ENCODE data around the gene CCL21. TPM values are rescaled to one million over a fixed set of nuclear protein-coding genes. Genes with fewer than 3 reads are reported as not detected.

The CCL21 gene
- total and polyA plus RNA-seq, 2 of the 8 experiments (the other 6 are each of a cell fraction or from before 2014, with no cell fraction given): not detected

DNA sequence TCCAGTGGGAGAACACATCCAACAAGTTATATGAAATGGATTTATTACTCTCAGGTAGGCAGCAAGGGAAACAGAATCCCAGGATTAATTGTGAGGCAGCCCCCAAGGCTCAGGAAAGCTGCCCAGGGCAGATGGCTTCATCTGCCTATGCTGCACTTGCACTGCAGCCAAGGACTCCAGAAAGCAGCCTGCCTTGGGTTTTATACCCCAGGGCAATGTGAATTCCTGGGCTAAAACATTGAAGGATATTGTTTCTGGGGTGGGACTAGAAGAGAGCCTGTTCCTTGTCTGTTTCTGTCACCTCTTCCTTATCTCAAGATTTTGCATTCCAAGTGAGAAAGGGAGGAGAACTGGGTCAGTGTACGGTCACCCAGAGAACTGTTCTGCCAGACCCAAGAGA, 38.6 kb downstream of the CCL21 start:
- no peak for DNase-seq (ENCODE audit: low read depth in 1 of 2, low spot score in 2 of 2)
- H3K36me3 ChIP-seq (ENCODE audit: control insufficient read depth in 2 of 4, insufficient read depth in 4 of 4, low read length in 3 of 4): peaks cover 0 to 5% (median 0%) of the 10 kb centered on the region in 4 experiments; a peak in 3 of 8 replicates
- ChIA-PET POLR2A (ENCODE audit: partially characterized antibody) (interaction anchor here (1.2 kb wide), 1 partner anchor 20 kb away, joined by 3 read pairs; the partner anchor contains the start of gene IL11RA), CTCF (ENCODE audit: partially characterized antibody) (interaction anchor here (1.5 to 5.5 kb wide), 2 partner anchors 14 to 32 kb away, joined by 4 to 27 read pairs; no protein-coding TSS in a partner anchor)
- H4K5ac ChIP-seq (ENCODE audit: insufficient read length, low read depth, low read length): no peak overlapping the region
- no peak overlapping the region for H3K27ac ChIP-seq (ENCODE audit: low read depth, low read length)
- no peak overlapping the region for H2AK5ac ChIP-seq (ENCODE audit: low read depth, low read length)
- H4K20me1 ChIP-seq (replicated peaks in 1 of 2; ENCODE audit: control insufficient read depth in 1 of 2, insufficient read depth in 2 of 2, low read length in 2 of 2): peaks cover 0 to 6% of the 10 kb centered on the region in 2 experiments
- H3K18ac ChIP-seq (ENCODE audit: extremely low read depth, low read length): no peak overlapping the region
- H3K27me3 ChIP-seq (replicated peaks in 1 of 4; ENCODE audit: control insufficient read depth in 3 of 4, extremely low read depth in 1 of 4, insufficient read depth in 3 of 4, low read length in 3 of 4): no peaks in the 10 kb centered on the region
- peaks cover 0 to 2% (median under 1%) of the 10 kb centered on the region in 4 experiments; a peak in 1 of 7 replicates for H3K4me1 ChIP-seq (replicated peaks in 1 of 4; ENCODE audit: control insufficient read depth in 3 of 4, insufficient read depth in 4 of 4, low read length in 3 of 4)
- WGBS, 2 experiments (ENCODE audit: extremely low coverage in 1 of 2, insufficient coverage in 1 of 2, insufficient read length in 1 of 2, insufficient replicate concordance in 2 of 2, low coverage in 1 of 2, low lambda C conversion rate in 2 of 2, missing lambda C conversion rate in 1 of 2): 80% methylated on average over 1 of the region's 1 CpG; no CpG with 5 or more reads in 1 of the 2 experiments
- no peak overlapping the region for H3K9ac ChIP-seq (replicated peaks in 1 of 4; ENCODE audit: extremely low read depth in 1 of 4, low read depth in 3 of 4, low read length in 3 of 4)
- no peak overlapping the region for H2BK120ac ChIP-seq (replicated peaks; ENCODE audit: low read depth, low read length)
- H2BK20ac ChIP-seq (ENCODE audit: low read length): no peak overlapping the region
- FAIRE-seq: no peak
- H4K91ac ChIP-seq (replicated peaks; ENCODE audit: insufficient read length, low read length): no peak overlapping the region
- peaks cover 0 to 7% of the 10 kb centered on the region in 2 experiments; a peak in 1 of 4 replicates for H3K79me2 ChIP-seq (ENCODE audit: control insufficient read depth in 1 of 2, insufficient read depth in 2 of 2, low read length in 2 of 2)
- no peak overlapping the region for H3K14ac ChIP-seq (ENCODE audit: insufficient read length)
- no peak overlapping the region for H3K4me3 ChIP-seq (ENCODE audit: extremely low read depth in 1 of 4, insufficient read depth in 2 of 4, low read depth in 3 of 4, low read length in 4 of 4)
- no peaks in the 10 kb centered on the region; the same call in 1 of the 2 replicates for H3K23me2 ChIP-seq (ENCODE audit: low read depth, low read length)
- H2BK15ac ChIP-seq (ENCODE audit: low read length): no peak overlapping the region
- no peak overlapping the region for H2BK12ac ChIP-seq (ENCODE audit: low read depth, low read length)
- no peak overlapping the region for H3K4me2 ChIP-seq (ENCODE audit: insufficient read depth in 1 of 2, low read depth in 2 of 2, low read length in 2 of 2)
- H3K79me1 ChIP-seq (ENCODE audit: low read depth, low read length): no peaks in the 10 kb centered on the region
- H2AFZ ChIP-seq (ENCODE audit: low read length): no peak overlapping the region
- no peak overlapping the region for H4K8ac ChIP-seq (ENCODE audit: extremely low read depth, insufficient read depth, low read length)
- no peak overlapping the region for H3K23ac ChIP-seq (ENCODE audit: insufficient read length)
- H3K56ac ChIP-seq (replicated peaks; ENCODE audit: insufficient read length, low read depth, low read length): no peak overlapping the region
- H2BK5ac ChIP-seq (ENCODE audit: low read depth, low read length): no peak overlapping the region
- no peak overlapping the region for H3K4ac ChIP-seq (replicated peaks; ENCODE audit: insufficient read length, low read depth, low read length)
- H3K9me3 ChIP-seq (ENCODE audit: insufficient read depth in 2 of 2, low read depth in 1 of 2, low read length in 1 of 2): peaks cover 3 to 5% of the 10 kb centered on the region in 2 experiments; a peak in 1 of 4 replicates
- TF ChIP-seq GABPA (IDR thresholded peaks at IDR 0.05; ENCODE audit: borderline replicate concordance, insufficient read depth, low read length) (no peak), EGR1 (IDR thresholded peaks at IDR 0.05; ENCODE audit: borderline replicate concordance, low read depth, low read length) (no peak), TAF1 (IDR thresholded peaks at IDR 0.05; ENCODE audit: low read depth, low read length) (no peak), SIRT6 (IDR thresholded peaks at IDR 0.05; ENCODE audit: low read length) (no peak), SP4 (IDR thresholded peaks at IDR 0.05; ENCODE audit: low read length) (no peak), POLR2A (IDR thresholded peaks at IDR 0.05; ENCODE audit: control extremely low read depth in 1 of 2, low read depth in 2 of 2, low read length in 2 of 2) (no peak), KDM4A (IDR thresholded peaks at IDR 0.05; ENCODE audit: low read depth, low read length, severe bottlenecking) (no peak), BRCA1 (IDR thresholded peaks at IDR 0.05; ENCODE audit: low read depth, low read length) (no peak), TAF7 (optimal IDR thresholded peaks at IDR 0.05; ENCODE audit: borderline replicate concordance, low read depth, low read length) (no peak), TCF12 (IDR thresholded peaks at IDR 0.05; ENCODE audit: low read depth, low read length) (no peak)
- TF ChIP-seq, protein P1, sequence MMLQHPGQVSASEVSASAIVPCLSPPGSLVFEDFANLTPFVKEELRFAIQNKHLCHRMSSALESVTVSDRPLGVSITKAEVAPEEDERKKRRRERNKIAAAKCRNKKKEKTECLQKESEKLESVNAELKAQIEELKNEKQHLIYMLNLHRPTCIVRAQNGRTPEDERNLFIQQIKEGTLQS (IDR thresholded peaks at IDR 0.05; ENCODE audit: insufficient read depth, low read depth, low read length): no peak
- TF ChIP-seq, protein P2, sequence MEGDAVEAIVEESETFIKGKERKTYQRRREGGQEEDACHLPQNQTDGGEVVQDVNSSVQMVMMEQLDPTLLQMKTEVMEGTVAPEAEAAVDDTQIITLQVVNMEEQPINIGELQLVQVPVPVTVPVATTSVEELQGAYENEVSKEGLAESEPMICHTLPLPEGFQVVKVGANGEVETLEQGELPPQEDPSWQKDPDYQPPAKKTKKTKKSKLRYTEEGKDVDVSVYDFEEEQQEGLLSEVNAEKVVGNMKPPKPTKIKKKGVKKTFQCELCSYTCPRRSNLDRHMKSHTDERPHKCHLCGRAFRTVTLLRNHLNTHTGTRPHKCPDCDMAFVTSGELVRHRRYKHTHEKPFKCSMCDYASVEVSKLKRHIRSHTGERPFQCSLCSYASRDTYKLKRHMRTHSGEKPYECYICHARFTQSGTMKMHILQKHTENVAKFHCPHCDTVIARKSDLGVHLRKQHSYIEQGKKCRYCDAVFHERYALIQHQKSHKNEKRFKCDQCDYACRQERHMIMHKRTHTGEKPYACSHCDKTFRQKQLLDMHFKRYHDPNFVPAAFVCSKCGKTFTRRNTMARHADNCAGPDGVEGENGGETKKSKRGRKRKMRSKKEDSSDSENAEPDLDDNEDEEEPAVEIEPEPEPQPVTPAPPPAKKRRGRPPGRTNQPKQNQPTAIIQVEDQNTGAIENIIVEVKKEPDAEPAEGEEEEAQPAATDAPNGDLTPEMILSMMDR (IDR thresholded peaks at IDR 0.05; ENCODE audit: control extremely low read depth in 1 of 3, insufficient read depth in 1 of 3, low read depth in 1 of 3, low read length in 3 of 3): no peak

Data from H1 (cell line).